Ovary (tissue), 9 donors: ENCODE data around the gene SUGCT. TPM values are rescaled to one million over a fixed set of nuclear protein-coding genes. Genes with fewer than 3 reads are reported as not detected.
"Not testable (repeated sequence)": the region's sequence is repeated elsewhere in the genome, so short reads cannot be mapped to it uniquely, and the experiment has no call there.

Source experiments
- DNase-seq, 5 donors: peaks; one replicate each; pipeline ENCODE4 v3.0.0-alpha.2; 2019 to 2020
- H3K27ac ChIP-seq, 2 donors: fragments of 200-600 bp; one replicate each; pipeline versions ENCODE4 v1.5.1 to v1.8.0; 2019 to 2022
- H3K27me3 ChIP-seq: fragments of 200-600 bp; one replicate; pipeline ENCODE4 v1.8.0; 2022
- H3K36me3 ChIP-seq: fragments of 200-600 bp; sonication (generic); one replicate; pipeline ENCODE4 v1.5.1; 2019
- H3K4me1 ChIP-seq: one replicate; pipeline ENCODE4 v1.8.1; 2013; ENCODE audit warnings: mild to moderate bottlenecking, moderate library complexity; ENCODE audit not compliant: insufficient read depth
- H3K4me3 ChIP-seq: fragments of 200-600 bp; sonication (generic); one replicate; pipeline ENCODE4 v1.5.1; 2017
- H3K9me3 ChIP-seq, 2 donors: fragments of 200-600 bp in 1 of 2; sonication (generic) in 1 of 2; one replicate each; pipeline versions ENCODE4 v1.5.1 to v1.8.1; 2013 to 2019; ENCODE audit warnings: mild to moderate bottlenecking in 1 of 2, moderate library complexity in 1 of 2
- CTCF ChIP-seq, 3 donors: fragments of 450-650 bp in 2 of 3; fragments of 200-600 bp in 1 of 3; IDR thresholded peaks; one replicate each; pipeline versions ENCODE4 v1.5.1 to v1.8.0; 2016 to 2022; ENCODE audit warnings: antibody characterized with exemption in 3 of 3, mild to moderate bottlenecking in 1 of 3
- EP300 ChIP-seq: sonication (generic); formaldehyde crosslinking; IDR thresholded peaks from one replicate; pipeline ENCODE4 v1.6.1; 2017; ENCODE audit warnings: antibody characterized with exemption
- POLR2A ChIP-seq: fragments of 450-650 bp; IDR thresholded peaks from one replicate; pipeline ENCODE4 v1.6.1; 2017; ENCODE audit warnings: antibody characterized with exemption, mild to moderate bottlenecking, moderate library complexity
- WGBS, 3 donors: extraction: QIAGEN DNeasy Blood & Tissue Kit in 1 of 3; methylation state at CpG; one replicate each; pipeline versions ENCODE4 v1.1.5 to v1.1.7; 2013 to 2017; 5-methylcytosine and 5-hydroxymethylcytosine counted together
- intact Hi-C, 4 donors: fragments of 100-400 bp; cut with DNase I; formaldehyde crosslinking; loops; one replicate each; pipeline versions ENCODE4 v1.11.0 to v1.15.1; 2022 to 2023
- polyA plus RNA-seq, 2 donors: library from polyadenylated mRNA; stranded (reverse); fragments of 200-250 nt in 1 of 2; fragments of 350-450 nt in 1 of 2; fragmentation: Illumina TruSeq in 1 of 2; extraction: RNeasy Lipid Tissue Mini Kit (QIAGEN cat#74804) in 1 of 2; gene quantifications; one replicate each; pipeline ENCODE4 v1.2.3, GENCODE V29; 2013 to 2014
- total RNA-seq, 7 donors: library from RNA; depleted of rRNA in 2 of 7; stranded (reverse); fragments of >200 nt in 2 of 7; fragmentation: NEBNext Ultra II Directional in 3 of 7; extraction: Animal tissue kit (Norgen Biotek cat#: 25700) in 3 of 7; gene quantifications; one replicate each; pipeline versions ENCODE4 v1.1.0 to v1.2.4, GENCODE V29; 2016 to 2023
- donor health status: DM: no; HTN: no; CAD: no; lungs with moderate emphysema.
- donor health status: DM: no; HTN: no; CAD: no.
- donor health status: Bipolar disorder and iron deficiency.
- donor health status: DM: yes; HTN: yes; CAD: no.
- donor health status: DM: no; HTN: no; CAD: no.
- donor health status: DM: yes; HTN: yes; CAD: no.

Gene SUGCT
- total and polyA plus RNA-seq, 9 donors = 3.4 to 9.3 (median 7.8) TPM

DNA sequence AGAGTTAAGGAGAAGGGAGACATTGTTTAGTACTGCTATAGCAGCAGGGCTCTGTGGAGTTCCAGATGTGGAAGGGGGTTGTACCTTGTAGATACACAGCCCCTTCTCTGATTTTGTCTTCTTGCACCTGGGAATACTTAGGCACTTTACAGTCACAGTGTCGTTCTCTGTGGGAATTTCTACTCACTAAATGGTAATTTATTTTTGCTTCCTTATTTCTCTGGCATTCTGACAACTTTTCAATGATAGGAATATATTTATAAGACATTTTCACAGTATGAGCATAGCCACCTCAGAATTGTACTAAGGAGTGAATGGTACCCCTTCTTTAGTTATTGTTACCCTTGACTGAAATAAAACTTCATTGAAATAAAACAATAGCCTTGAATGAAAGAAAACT is 132.8 kb downstream of the SUGCT start:
- WGBS, 3 donors = 79 to 82% (median 79%) methylated on average over 1 of the region's 1 CpG
- no peaks in the 10 kb centered on the region for H3K27me3 ChIP-seq
- H3K36me3 ChIP-seq = no peaks in the 10 kb centered on the region
- no peak for DNase-seq
- H3K27ac ChIP-seq = no peak overlapping the region
- H3K4me1 ChIP-seq = no peaks in the 10 kb centered on the region
- H3K9me3 ChIP-seq = no peaks in the 10 kb centered on the region
- H3K4me3 ChIP-seq = no peak overlapping the region
- no peak for TF ChIP-seq CTCF (IDR thresholded peaks at IDR 0.05)
- no peak for TF ChIP-seq POLR2A
- no peak for TF ChIP-seq EP300
- intact Hi-C loops = no loop called here

GRCh38 chr7:40268810-40269209 is 134.0 kb downstream of the SUGCT start:
- H3K27ac ChIP-seq, H3K4me3 ChIP-seq, H3K27me3 ChIP-seq, H3K36me3 ChIP-seq, H3K4me1 ChIP-seq, intact Hi-C loops, H3K9me3 ChIP-seq, DNase-seq: not testable (repeated sequence)
- WGBS, 3 donors = 88 to 93% (median 92%) methylated on average over 5 of the region's 5 CpGs

DNA sequence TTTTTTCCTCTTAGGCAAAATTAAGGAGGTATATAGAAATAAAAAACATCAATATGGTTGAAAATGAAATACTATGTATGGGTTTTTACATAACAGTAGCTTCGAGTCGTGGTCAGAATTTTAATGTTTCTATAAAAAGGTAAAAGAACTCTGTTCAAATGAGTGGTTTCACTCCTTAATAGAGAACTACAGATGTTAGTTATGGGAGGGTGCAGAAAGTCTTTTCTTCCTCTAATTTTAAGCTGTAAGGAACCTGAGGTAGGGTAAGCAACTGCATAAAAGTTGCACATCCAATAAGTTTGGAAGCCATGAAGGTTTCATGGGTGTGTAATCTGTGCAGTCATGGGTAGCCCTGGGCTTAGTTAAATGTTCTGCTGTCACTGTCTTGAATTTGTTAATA is 141.3 kb downstream of the SUGCT start:
- 91 to 93% (median 92%) methylated on average over 2 of the region's 2 CpGs for WGBS, 3 donors
- no peaks in the 10 kb centered on the region for H3K9me3 ChIP-seq
- H3K4me1 ChIP-seq = no peaks in the 10 kb centered on the region
- no peak overlapping the region for H3K4me3 ChIP-seq
- DNase-seq = no peak
- H3K27ac ChIP-seq = no peak overlapping the region
- no peaks in the 10 kb centered on the region for H3K27me3 ChIP-seq
- no peaks in the 10 kb centered on the region for H3K36me3 ChIP-seq
- TF ChIP-seq CTCF (IDR thresholded peaks at IDR 0.05) (no peak), POLR2A (no peak), EP300 (no peak)
- intact Hi-C loops = no loop called here

GRCh38 chr7:40279991-40280390 is 145.2 kb downstream of the SUGCT start:
- Histone ChIP-seq H3K4me3 (no peak overlapping the region), H3K36me3 (no peaks in the 10 kb centered on the region), H3K4me1 (no peaks in the 10 kb centered on the region), H3K27ac (no peak overlapping the region), H3K9me3 (no peaks in the 10 kb centered on the region), H3K27me3 (no peaks in the 10 kb centered on the region)
- DNase-seq = no peak
- WGBS, 3 donors = 46 to 48% (median 48%) methylated on average over 2 of the region's 2 CpGs
- intact Hi-C loops = no loop called here
- TF ChIP-seq POLR2A (no peak), EP300 (no peak), CTCF (IDR thresholded peaks at IDR 0.05) (no peak)

GRCh38 chr7:40282858-40283257 is 148.1 kb downstream of the SUGCT start:
- intact Hi-C loops = no loop called here
- no peak overlapping the region for H3K4me3 ChIP-seq
- no peak for TF ChIP-seq POLR2A
- TF ChIP-seq CTCF (IDR thresholded peaks at IDR 0.05) = no peak
- TF ChIP-seq EP300 = no peak
- no peaks in the 10 kb centered on the region for H3K9me3 ChIP-seq
- H3K4me1 ChIP-seq = no peaks in the 10 kb centered on the region
- 60 to 75% (median 61%) methylated on average over 2 of the region's 2 CpGs for WGBS, 3 donors
- no peaks in the 10 kb centered on the region for H3K27me3 ChIP-seq
- H3K27ac ChIP-seq = no peak overlapping the region
- DNase-seq = no peak
- H3K36me3 ChIP-seq = no peaks in the 10 kb centered on the region
